Measurements from ENCODE around the gene C4orf50.

Gene C4orf50

DNA sequence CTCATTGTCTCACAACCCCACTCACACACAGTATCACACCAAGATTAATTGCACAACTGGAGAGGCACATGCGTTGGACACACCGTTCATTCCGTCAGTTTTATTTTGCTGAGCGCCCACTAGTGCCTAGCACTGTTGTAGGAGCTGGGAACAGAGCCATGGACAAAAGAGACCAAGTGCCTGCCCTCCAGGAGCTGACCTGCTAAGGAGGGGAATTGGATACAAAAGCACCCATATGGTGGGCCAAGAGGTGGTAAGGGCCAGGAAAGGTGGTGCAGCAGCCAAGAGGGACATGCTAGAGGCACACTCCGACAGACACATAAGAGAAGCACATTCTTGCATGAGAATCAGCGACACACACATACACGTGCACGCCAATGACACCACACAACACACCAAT, 124.6 kb downstream of the C4orf50 start:
- no peak overlapping the region for H3K4me3 ChIP-seq (ENCODE audit: low read length)
- TF ChIP-seq, protein P1, sequence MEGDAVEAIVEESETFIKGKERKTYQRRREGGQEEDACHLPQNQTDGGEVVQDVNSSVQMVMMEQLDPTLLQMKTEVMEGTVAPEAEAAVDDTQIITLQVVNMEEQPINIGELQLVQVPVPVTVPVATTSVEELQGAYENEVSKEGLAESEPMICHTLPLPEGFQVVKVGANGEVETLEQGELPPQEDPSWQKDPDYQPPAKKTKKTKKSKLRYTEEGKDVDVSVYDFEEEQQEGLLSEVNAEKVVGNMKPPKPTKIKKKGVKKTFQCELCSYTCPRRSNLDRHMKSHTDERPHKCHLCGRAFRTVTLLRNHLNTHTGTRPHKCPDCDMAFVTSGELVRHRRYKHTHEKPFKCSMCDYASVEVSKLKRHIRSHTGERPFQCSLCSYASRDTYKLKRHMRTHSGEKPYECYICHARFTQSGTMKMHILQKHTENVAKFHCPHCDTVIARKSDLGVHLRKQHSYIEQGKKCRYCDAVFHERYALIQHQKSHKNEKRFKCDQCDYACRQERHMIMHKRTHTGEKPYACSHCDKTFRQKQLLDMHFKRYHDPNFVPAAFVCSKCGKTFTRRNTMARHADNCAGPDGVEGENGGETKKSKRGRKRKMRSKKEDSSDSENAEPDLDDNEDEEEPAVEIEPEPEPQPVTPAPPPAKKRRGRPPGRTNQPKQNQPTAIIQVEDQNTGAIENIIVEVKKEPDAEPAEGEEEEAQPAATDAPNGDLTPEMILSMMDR (conservative IDR thresholded peaks at IDR 0.05; ENCODE audit: low read depth, low read length), result no peak
- no peak for DNase-seq (ENCODE audit: low read depth)

DNA sequence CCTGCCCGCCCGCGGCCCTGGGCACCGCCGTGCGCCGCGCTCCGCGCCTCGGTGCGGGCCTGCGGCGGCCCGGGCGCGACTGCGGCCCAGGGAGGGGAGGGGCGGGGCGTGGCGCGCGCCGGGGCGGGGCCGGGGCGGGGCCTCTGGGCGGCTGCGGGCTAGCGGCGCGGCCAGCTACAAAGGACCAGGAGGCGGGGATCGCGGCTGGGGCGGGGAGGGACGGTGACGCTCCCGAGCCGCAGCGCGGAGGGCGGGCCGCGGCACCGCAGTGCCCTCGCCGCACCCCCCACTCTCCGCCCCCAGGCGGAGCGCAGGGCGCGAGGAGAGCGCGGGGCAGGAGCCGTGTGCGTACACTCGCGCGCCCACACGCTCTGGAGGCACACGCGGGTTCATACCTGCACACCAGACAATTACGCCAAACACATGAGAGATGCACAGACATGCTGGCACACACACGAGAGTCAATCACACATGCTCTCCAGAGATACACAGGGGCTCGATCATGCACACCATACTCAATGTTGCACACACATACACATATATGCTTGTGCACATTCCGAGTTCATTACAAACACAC, 125.1 kb downstream of the C4orf50 start, which contains the start of gene CRMP1:
Gene CRMP1, minus strand, starts transcription at position 83 of the 577 bp plus-strand sequence. CDS start 117 bp downstream, outside the sequence.
- TF ChIP-seq, protein P1 (conservative IDR thresholded peaks at IDR 0.05; ENCODE audit: low read depth, low read length), result no peak

DNA sequence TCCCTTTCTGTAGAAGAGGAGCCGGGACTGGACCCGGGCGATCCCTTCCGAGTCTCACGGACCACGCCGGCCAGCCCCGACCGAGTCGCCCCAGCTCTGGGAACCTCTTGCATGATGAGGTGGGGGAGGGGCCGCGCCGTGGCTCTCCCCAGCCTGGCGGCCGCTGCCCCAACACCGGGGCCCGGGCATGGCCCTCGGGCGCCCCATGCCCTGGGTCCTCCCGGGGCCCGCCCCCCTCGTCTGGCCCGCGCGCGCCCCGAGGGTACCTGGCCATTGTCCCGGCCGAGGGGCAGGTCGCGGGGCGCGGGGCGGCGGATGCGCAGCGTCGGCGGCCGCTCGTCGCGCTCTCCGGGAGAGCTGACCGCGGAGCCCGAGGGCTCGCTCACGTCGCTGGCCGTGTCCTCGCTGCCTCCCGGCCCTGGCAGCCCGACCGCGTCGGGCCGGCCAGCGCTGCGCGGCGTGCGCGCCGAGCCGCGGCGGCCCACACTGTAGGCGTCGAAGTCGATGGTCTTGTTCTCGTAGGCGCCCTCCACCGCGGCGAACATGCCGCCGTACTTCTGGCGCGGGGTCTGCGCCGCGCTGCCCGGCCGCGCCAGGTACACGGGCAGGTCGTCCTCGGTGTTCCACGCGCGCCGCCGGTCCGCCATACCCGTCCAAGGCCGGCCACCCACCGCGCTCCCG, 125.8 kb downstream of the C4orf50 start:
- no peak for DNase-seq (ENCODE audit: low read depth)
- TF ChIP-seq, protein P1 (conservative IDR thresholded peaks at IDR 0.05; ENCODE audit: low read depth, low read length), result no peak
- H3K4me3 ChIP-seq (ENCODE audit: low read length), result no peak overlapping the region

More for the DNA sequence above, 125.1 kb downstream of the C4orf50 start, which contains the start of gene CRMP1:
- H3K4me3 ChIP-seq (ENCODE audit: low read length), result no peak within 1 kb of the TSS
- no peak for DNase-seq (ENCODE audit: low read depth)

DNA sequence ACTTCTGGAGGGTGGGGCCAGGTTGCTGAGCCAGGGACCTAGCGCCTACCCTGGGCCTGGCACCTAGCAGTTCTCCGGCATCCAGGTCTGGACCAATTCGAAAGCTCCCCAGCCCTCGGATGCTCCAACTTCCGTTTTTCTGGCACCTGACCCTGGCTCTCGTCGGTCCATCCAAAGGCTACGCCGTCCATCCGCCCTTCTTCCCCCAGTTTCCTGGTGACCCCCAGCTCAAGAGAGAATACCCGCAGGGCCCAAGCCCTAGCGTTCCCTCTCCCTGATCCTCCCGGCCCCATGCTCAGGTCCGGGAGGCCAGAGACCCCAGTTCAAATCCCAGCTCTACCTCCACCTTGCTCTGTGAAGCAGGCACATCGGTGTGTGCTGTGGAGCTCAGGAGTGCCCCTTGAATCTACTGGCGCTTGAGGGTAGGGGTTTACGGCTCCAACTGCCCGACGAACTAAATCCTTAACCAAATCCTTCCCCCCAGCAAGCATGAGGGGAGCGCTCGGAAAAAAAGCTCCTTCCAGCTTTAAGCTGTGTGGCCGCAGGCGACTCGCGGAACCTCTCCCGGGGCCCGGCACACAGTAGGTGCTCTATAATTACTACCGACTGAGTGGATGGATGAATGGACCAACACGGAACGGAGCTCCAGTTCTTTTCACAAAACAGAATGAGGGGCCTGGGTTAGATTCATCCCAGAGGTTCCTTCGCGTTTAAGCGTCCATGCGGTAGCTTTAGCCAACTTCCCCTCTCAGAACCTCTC, 126.5 kb downstream of the C4orf50 start:
- DNase-seq (ENCODE audit: low read depth), result no peak
- TF ChIP-seq, protein P1 (conservative IDR thresholded peaks at IDR 0.05; ENCODE audit: low read depth, low read length), result no peak
- H3K4me3 ChIP-seq (ENCODE audit: low read length), result no peak overlapping the region

DNA sequence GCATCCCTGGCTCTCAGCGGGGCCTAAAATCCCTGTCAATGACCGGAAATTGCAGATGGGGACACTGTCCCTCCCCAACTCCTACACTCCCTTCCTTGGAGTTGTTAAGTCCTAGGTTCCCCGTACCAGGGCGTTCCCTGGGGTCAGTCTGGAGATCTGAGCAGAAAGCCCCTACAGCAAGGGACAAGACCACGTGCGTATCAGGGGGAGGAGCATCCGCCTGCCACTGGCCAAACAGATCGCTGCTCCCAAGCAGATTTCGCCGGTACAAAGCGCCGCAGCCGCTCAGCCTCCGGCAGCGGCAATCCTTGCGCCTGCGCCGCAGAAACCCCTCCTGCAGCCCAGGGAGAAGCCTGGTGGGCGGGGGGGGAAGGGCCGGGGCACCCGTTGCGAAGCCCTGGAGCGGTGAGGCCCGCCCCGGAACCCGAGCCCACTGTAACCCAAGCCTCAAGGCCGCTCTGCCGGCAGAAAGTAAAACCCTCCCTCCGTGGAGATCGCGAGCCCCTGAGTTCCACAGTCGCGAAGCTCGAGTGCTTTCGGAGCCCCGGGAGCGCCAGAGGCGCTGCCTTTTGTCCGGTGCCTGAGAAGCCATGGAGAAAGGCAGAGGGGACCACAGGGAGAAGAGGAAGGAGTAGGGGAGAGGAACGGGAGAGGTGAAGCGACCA, 128.0 kb downstream of the C4orf50 start:
- TF ChIP-seq, protein P1 (conservative IDR thresholded peaks at IDR 0.05; ENCODE audit: low read depth, low read length), result no peak
- no peak overlapping the region for H3K4me3 ChIP-seq (ENCODE audit: low read length)
- no peak for DNase-seq (ENCODE audit: low read depth)

DNA sequence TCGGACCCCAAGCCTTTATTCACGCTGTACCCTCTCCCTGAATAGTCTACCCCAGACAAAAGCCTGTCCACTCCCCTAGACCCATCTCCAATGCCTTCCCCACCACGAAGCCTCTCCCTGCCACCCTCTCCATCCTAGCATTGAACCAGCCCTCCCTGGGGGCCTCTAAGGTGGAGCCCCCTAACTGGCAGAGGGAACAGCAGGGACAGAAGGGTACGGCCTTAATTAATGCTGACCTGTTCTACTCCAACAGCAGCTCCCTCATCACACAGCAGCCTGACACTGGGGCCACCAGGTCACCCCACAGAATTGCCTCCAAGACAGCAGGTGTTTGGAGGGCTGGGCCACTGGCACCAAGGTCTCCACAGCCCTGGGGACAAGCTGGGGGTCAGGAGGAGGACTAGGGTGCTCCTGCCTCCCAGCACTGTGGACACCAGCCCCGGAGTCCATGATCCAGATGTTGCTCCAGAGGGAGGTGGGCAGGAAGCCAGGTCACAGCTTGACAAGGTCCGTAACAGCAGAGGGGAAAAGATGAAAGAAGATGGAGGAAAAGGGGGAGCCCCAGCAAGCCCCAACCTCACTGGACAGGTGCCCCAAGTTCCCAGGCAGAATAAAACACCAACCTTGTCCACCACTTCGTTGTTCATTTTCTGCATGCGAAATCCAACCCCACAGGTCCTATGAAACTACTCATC, 129.1 kb downstream of the C4orf50 start:
- no peak overlapping the region for H3K4me3 ChIP-seq (ENCODE audit: low read length)
- DNase-seq (ENCODE audit: low read depth), result no peak

More for the DNA sequence above, 129.1 kb downstream of the C4orf50 start:
- TF ChIP-seq, protein P1 (conservative IDR thresholded peaks at IDR 0.05; ENCODE audit: low read depth, low read length), result no peak
